ENCODE data around the gene SOAT1. TPM values are rescaled to one million over a fixed set of nuclear protein-coding genes. Genes with fewer than 3 reads are reported as not detected.
A peak's percentile ranks its signal among the peaks of the same experiment; 100 is the strongest.
"Not testable (repeated sequence)": the region's sequence is repeated elsewhere in the genome, so short reads cannot be mapped to it uniquely, and the experiment has no call there.

SOAT1 gene
- total RNA-seq, 1 donor from 2014 or later: 52.6 TPM

GRCh38 chr1:179341943-179342547 lies 48.4 kb downstream of the SOAT1 start:
- Mint-ChIP-seq H3K27me3 (ENCODE audit: low read depth) (no peaks in the 10 kb centered on the region), H3K4me3 (ENCODE audit: unreplicated experiment) (no peak overlapping the region), H3K36me3 (ENCODE audit: low read depth) (peaks cover 25% of the 10 kb centered on the region), H3K4me1 (ENCODE audit: low read depth) (peaks cover 6% of the 10 kb centered on the region), H3K27ac (ENCODE audit: unreplicated experiment) (no peak overlapping the region), H3K9me3 (ENCODE audit: low read depth) (no peaks in the 10 kb centered on the region)
- DNase-seq (ENCODE audit: low spot score): no peak
- TF ChIP-seq CTCF (IDR thresholded peaks at IDR 0.05): no peak

GRCh38 chr1:179342740-179343404 lies 49.3 kb downstream of the SOAT1 start:
- no peaks in the 10 kb centered on the region for H3K9me3 Mint-ChIP-seq (ENCODE audit: low read depth)
- H3K4me3 Mint-ChIP-seq (ENCODE audit: unreplicated experiment): no peak overlapping the region
- peaks cover 6% of the 10 kb centered on the region for H3K4me1 Mint-ChIP-seq (ENCODE audit: low read depth)
- no peak for TF ChIP-seq CTCF (IDR thresholded peaks at IDR 0.05)
- no peaks in the 10 kb centered on the region for H3K27me3 Mint-ChIP-seq (ENCODE audit: low read depth)
- peaks cover 25% of the 10 kb centered on the region for H3K36me3 Mint-ChIP-seq (ENCODE audit: low read depth)
- no peak overlapping the region for H3K27ac Mint-ChIP-seq (ENCODE audit: unreplicated experiment)
- DNase-seq (ENCODE audit: low spot score): no peak

- Mint-ChIP-seq H3K27ac (ENCODE audit: unreplicated experiment) (no peak overlapping the region), H3K9me3 (ENCODE audit: low read depth) (no peaks in the 10 kb centered on the region), H3K36me3 (ENCODE audit: low read depth) (peaks cover 30% of the 10 kb centered on the region), H3K4me3 (ENCODE audit: unreplicated experiment) (no peak overlapping the region), H3K27me3 (ENCODE audit: low read depth) (no peaks in the 10 kb centered on the region), H3K4me1 (ENCODE audit: low read depth) (peaks cover 7% of the 10 kb centered on the region)
- no peak for TF ChIP-seq CTCF (IDR thresholded peaks at IDR 0.05)
- no peak for DNase-seq (ENCODE audit: low spot score)
Observed at GRCh38 chr1:179351281-179351680, 57.7 kb downstream of the SOAT1 start.

GRCh38 chr1:179352236-179352635 lies 58.6 kb downstream of the SOAT1 start:
- no peak for DNase-seq (ENCODE audit: low spot score)
- Mint-ChIP-seq H3K27ac (ENCODE audit: unreplicated experiment) (no peak overlapping the region), H3K27me3 (ENCODE audit: low read depth) (no peaks in the 10 kb centered on the region)

GRCh38 chr1:179353546-179353945 lies 59.9 kb downstream of the SOAT1 start:
- Mint-ChIP-seq H3K27me3 (ENCODE audit: low read depth) (no peaks in the 10 kb centered on the region), H3K4me1 (ENCODE audit: low read depth) (peaks cover 7% of the 10 kb centered on the region), H3K36me3 (ENCODE audit: low read depth) (peaks cover 27% of the 10 kb centered on the region), H3K4me3 (ENCODE audit: unreplicated experiment) (no peak overlapping the region), H3K27ac (ENCODE audit: unreplicated experiment) (peak overlapping the region; percentile 4), H3K9me3 (ENCODE audit: low read depth) (no peaks in the 10 kb centered on the region)
- DNase-seq (ENCODE audit: low spot score): no peak
- TF ChIP-seq CTCF (IDR thresholded peaks at IDR 0.05): no peak

More at GRCh38 chr1:179352236-179352635, 58.6 kb downstream of the SOAT1 start:
- Mint-ChIP-seq H3K36me3 (ENCODE audit: low read depth) (peaks cover 28% of the 10 kb centered on the region), H3K9me3 (ENCODE audit: low read depth) (no peaks in the 10 kb centered on the region), H3K4me1 (ENCODE audit: low read depth) (peaks cover 7% of the 10 kb centered on the region), H3K4me3 (ENCODE audit: unreplicated experiment) (no peak overlapping the region)
- TF ChIP-seq CTCF (IDR thresholded peaks at IDR 0.05): no peak

- H3K9me3 Mint-ChIP-seq (ENCODE audit: low read depth); DNase-seq (ENCODE audit: low spot score); H3K27ac Mint-ChIP-seq (ENCODE audit: unreplicated experiment); H3K36me3 Mint-ChIP-seq (ENCODE audit: low read depth); H3K4me3 Mint-ChIP-seq (ENCODE audit: unreplicated experiment); H3K27me3 Mint-ChIP-seq (ENCODE audit: low read depth): not testable (repeated sequence)
- peaks cover 14% of the 10 kb centered on the region for H3K4me1 Mint-ChIP-seq (ENCODE audit: low read depth)
Observed at GRCh38 chr1:179361631-179362030, 68.0 kb downstream of the SOAT1 start.
